Gastroesophageal sphincter (tissue), 4 donors: ENCODE results near the gene DAZAP2. TPM values are rescaled to one million over a fixed set of nuclear protein-coding genes. Genes with fewer than 3 reads are reported as not detected.
"Not testable (repeated sequence)": the region's sequence is repeated elsewhere in the genome, so short reads cannot be mapped to it uniquely, and the experiment has no call there.

ENCODE experiments used
- ATAC-seq: fragments of 150-250 bp; one replicate; pipeline ENCODE4 v1.9.1; 2016; ENCODE audit warnings: mild to moderate bottlenecking, moderate library complexity
- H3K27ac ChIP-seq, 4 donors: fragments of 200-600 bp; sonication (generic) in 3 of 4; 1 replicate in 3 of 4; 2 replicates in 1 of 4; pipeline ENCODE4 v1.5.1; 2016 to 2019
- H3K27me3 ChIP-seq: fragments of 200-600 bp; sonication (generic); one replicate; pipeline ENCODE4 v1.5.1; 2019
- H3K36me3 ChIP-seq, 2 donors: fragments of 200-600 bp; sonication (generic); one replicate each; pipeline ENCODE4 v1.5.1; 2019; ENCODE audit warnings: control low read depth in 1 of 2
- H3K4me1 ChIP-seq, 3 donors: fragments of 200-600 bp; sonication (generic); 1 replicate in 2 of 3; 2 replicates in 1 of 3; pipeline ENCODE4 v1.5.1; 2016 to 2019; ENCODE audit warnings: control low read depth in 2 of 3
- H3K4me3 ChIP-seq, 2 donors: fragments of 200-600 bp; sonication (generic); one replicate each; pipeline ENCODE4 v1.5.1; 2019; ENCODE audit warnings: mild to moderate bottlenecking in 1 of 2, moderate library complexity in 1 of 2
- H3K9me3 ChIP-seq, 3 donors: fragments of 200-600 bp; sonication (generic); one replicate each; pipeline ENCODE4 v1.5.1; 2017 to 2019; ENCODE audit warnings: control low read depth in 2 of 3
- EP300 ChIP-seq: sonication (generic); formaldehyde crosslinking; IDR thresholded peaks from one replicate; pipeline ENCODE4 v1.6.1; 2017; ENCODE audit warnings: antibody characterized with exemption, mild to moderate bottlenecking
- POLR2A ChIP-seq, 2 donors: fragments of 450-650 bp; IDR thresholded peaks; one replicate each; pipeline ENCODE4 v1.6.1; 2017; ENCODE audit warnings: antibody characterized with exemption in 2 of 2, mild to moderate bottlenecking in 2 of 2, moderate library complexity in 1 of 2
- POLR2AphosphoS5 ChIP-seq: sonication (generic); formaldehyde crosslinking; IDR thresholded peaks from one replicate; pipeline ENCODE4 v1.6.1; 2017; ENCODE audit warnings: antibody characterized with exemption
- WGBS, 2 donors: methylation state at CpG; one replicate each; pipeline ENCODE4 v1.1.5; 2018; ENCODE audit warnings: low coverage in 1 of 2; 5-methylcytosine and 5-hydroxymethylcytosine counted together
- total RNA-seq, 4 donors: library from RNA; depleted of rRNA; stranded (reverse); fragments of >200 nt; gene quantifications; one replicate each; pipeline ENCODE4 v1.1.0, GENCODE V29; 2016
- TF ChIP-seq, protein P1 (sequence below), 4 experiments: fragments of 200-600 bp in 2 of 4; fragments of 450-650 bp in 2 of 4; sonication (generic) in 1 of 4; IDR thresholded peaks; one replicate each; pipeline ENCODE4 v1.5.1; 2017 to 2019; ENCODE audit warnings: antibody characterized with exemption in 4 of 4, mild to moderate bottlenecking in 2 of 4, moderate library complexity in 2 of 4

Gene DAZAP2
- total RNA-seq, 4 donors from 2014 or later = 261 to 337 (median 311) TPM

- H3K4me3 ChIP-seq = no peak overlapping the region
- TF ChIP-seq POLR2A (IDR thresholded peaks at IDR 0.05) = no peak
- no peak for TF ChIP-seq EP300
- TF ChIP-seq, protein P1, sequence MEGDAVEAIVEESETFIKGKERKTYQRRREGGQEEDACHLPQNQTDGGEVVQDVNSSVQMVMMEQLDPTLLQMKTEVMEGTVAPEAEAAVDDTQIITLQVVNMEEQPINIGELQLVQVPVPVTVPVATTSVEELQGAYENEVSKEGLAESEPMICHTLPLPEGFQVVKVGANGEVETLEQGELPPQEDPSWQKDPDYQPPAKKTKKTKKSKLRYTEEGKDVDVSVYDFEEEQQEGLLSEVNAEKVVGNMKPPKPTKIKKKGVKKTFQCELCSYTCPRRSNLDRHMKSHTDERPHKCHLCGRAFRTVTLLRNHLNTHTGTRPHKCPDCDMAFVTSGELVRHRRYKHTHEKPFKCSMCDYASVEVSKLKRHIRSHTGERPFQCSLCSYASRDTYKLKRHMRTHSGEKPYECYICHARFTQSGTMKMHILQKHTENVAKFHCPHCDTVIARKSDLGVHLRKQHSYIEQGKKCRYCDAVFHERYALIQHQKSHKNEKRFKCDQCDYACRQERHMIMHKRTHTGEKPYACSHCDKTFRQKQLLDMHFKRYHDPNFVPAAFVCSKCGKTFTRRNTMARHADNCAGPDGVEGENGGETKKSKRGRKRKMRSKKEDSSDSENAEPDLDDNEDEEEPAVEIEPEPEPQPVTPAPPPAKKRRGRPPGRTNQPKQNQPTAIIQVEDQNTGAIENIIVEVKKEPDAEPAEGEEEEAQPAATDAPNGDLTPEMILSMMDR (IDR thresholded peaks at IDR 0.05) = no peak
- TF ChIP-seq POLR2AphosphoS5 = no peak
- peaks cover 0 to 10% of the 10 kb centered on the region in 2 donors for H3K36me3 ChIP-seq
- H3K4me1 ChIP-seq = peaks cover 0 to 14% (median 3%) of the 10 kb centered on the region in 3 donors
- WGBS, 2 donors = 68 to 89% methylated on average over 3 to 7 of the region's 7 CpGs
- no peaks in the 10 kb centered on the region for H3K27me3 ChIP-seq
- no peak overlapping the region for H3K27ac ChIP-seq
- H3K9me3 ChIP-seq = no peaks in the 10 kb centered on the region
- no peak for ATAC-seq
Measured at GRCh38 chr12:51222461-51222860, 16.2 kb upstream of the DAZAP2 start.

GRCh38 chr12:51224625-51225024 lies 14.0 kb upstream of the DAZAP2 start:
- ATAC-seq = no peak
- H3K4me3 ChIP-seq = no peak overlapping the region
- TF ChIP-seq EP300 (no peak), POLR2AphosphoS5 (no peak), POLR2A (IDR thresholded peaks at IDR 0.05) (no peak)
- TF ChIP-seq, protein P1 (IDR thresholded peaks at IDR 0.05) = no peak
- H3K27ac ChIP-seq = no peak overlapping the region
- no peaks in the 10 kb centered on the region for H3K27me3 ChIP-seq
- no peaks in the 10 kb centered on the region for H3K4me1 ChIP-seq
- no peaks in the 10 kb centered on the region for H3K9me3 ChIP-seq
- H3K36me3 ChIP-seq = peaks cover 0 to 10% of the 10 kb centered on the region in 2 donors
- WGBS, 2 donors = 80 to 93% methylated on average over 1 to 3 of the region's 3 CpGs

- H3K4me1 ChIP-seq = no peaks in the 10 kb centered on the region
- TF ChIP-seq POLR2AphosphoS5 (no peak), EP300 (no peak), POLR2A (IDR thresholded peaks at IDR 0.05) (no peak)
- TF ChIP-seq, protein P1 (IDR thresholded peaks at IDR 0.05) = no peak
- no peaks in the 10 kb centered on the region for H3K9me3 ChIP-seq
- no peaks in the 10 kb centered on the region for H3K27me3 ChIP-seq
- ATAC-seq = no peak
- H3K4me3 ChIP-seq = no peak overlapping the region
- peaks cover 0 to 10% of the 10 kb centered on the region in 2 donors for H3K36me3 ChIP-seq
- H3K27ac ChIP-seq = no peak overlapping the region
- WGBS, 2 donors = 86 to 88% methylated on average over 4 of the region's 4 CpGs
Measured at GRCh38 chr12:51225234-51225633, 13.4 kb upstream of the DAZAP2 start.

GRCh38 chr12:51225771-51226170 lies 12.9 kb upstream of the DAZAP2 start:
- Histone ChIP-seq H3K4me3 (no peak overlapping the region), H3K27me3 (no peaks in the 10 kb centered on the region), H3K36me3 (peaks cover 0 to 10% of the 10 kb centered on the region in 2 donors), H3K27ac (no peak overlapping the region), H3K9me3 (no peaks in the 10 kb centered on the region), H3K4me1 (no peaks in the 10 kb centered on the region)
- ATAC-seq = no peak
- WGBS, 2 donors = 63 to 80% methylated on average over 2 of the region's 2 CpGs
- TF ChIP-seq EP300 (no peak), POLR2AphosphoS5 (no peak), POLR2A (IDR thresholded peaks at IDR 0.05) (no peak)
- TF ChIP-seq, protein P1 (IDR thresholded peaks at IDR 0.05) = no peak

GRCh38 chr12:51227112-51227511 lies 11.5 kb upstream of the DAZAP2 start:
- not testable (repeated sequence) for H3K4me1 ChIP-seq, H3K9me3 ChIP-seq, H3K4me3 ChIP-seq, H3K36me3 ChIP-seq, ATAC-seq, H3K27ac ChIP-seq, H3K27me3 ChIP-seq
- WGBS, 2 donors = 56 to 71% methylated on average over 2 to 5 of the region's 5 CpGs
